Activated T-cell treated with anti-CD3 and anti-CD28 coated beads for 1 hour (primary cell): ENCODE results near the gene LPA.
"Not testable (repeated sequence)": the region's sequence is repeated elsewhere in the genome, so short reads cannot be mapped to it uniquely, and the experiment has no call there.

ENCODE experiments used
- DNase-seq: peaks from one replicate; pipeline ENCODE4 v3.0.0-alpha.2; 2020; ENCODE audit warnings: low read depth

Gene LPA

GRCh38 chr6:160667639-160668481, 3.8 kb upstream of the LPA start:
- DNase-seq = no peak

DNA sequence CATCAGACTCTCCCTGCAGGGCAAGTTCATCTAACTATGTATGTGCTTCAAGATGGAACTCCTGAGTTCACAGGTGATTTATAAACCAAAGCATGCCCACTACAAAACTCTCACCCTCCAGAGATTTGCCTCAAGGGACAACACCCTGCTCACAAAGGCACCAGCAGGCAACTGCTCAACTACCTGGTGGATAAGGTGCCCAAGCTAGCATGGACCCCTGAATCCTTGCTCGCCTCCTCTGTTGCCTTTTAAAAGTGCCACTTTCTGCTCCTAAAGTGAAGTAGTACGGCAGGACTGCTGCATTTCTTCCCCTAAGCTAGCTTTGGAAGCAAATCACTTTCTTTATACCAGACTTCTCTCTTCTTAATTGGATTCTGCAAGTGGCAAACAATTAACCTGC, 1.2 kb downstream of the LPA start:
- no peak for DNase-seq

DNA sequence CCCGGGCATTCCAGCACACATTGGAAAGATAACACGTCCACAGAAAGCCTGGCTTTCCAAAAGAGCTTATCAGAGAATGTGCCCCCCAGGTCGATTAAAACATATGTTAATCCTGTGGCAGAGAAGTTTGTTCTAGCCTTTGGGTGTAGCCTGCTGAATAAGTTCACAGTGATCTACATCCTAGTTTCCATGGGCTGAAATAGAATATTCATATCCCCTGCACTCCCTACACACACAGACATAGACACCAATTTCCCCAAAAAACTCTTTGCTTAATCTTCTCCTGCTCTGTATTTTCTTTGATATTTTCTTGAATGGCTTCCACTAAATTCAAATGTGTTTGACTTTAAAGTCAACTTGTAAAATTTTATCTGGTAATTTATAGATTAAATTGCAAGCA, 1.6 kb downstream of the LPA start:
- DNase-seq = no peak

DNA sequence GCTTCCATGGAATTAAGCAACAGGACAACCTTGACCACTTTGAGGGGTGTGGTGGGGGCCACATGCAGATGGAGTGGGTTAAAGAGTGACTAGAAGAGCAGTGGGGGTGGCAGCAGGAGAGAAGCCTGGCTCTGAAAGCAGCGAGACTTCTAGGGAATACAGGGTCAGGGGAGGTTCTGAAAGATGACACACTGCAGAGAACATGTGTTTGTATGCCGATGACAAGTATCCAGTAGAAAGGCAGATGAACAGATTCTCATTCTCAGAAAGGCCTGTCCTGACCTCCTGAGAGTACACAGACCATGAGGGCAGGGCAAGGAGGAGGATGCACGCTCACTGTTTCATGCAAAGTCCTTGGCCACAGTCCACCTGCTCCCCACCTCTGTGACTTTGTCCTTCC, 2.9 kb downstream of the LPA start:
- DNase-seq = no peak

DNA sequence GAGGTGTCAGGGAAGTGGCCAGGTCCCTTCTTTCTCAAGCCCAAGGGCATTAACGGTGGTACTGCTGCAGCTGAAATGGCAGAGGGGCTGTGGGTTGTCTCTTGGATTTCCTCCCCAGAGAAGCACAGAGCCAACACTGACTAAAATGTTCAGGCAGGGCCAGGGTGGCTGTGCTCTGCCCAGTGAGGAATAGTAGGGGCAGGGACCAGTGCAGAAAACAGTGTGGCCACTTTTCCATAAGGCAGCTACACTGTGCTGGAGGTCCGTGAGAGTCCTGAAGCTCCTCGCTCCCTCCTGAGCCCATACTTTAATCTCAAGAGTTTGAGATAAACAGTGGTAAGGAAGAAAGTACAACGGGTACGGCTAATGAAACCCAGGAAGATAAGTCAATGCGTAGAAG, 4.5 kb downstream of the LPA start:
- DNase-seq = no peak

GRCh38 chr6:160634706-160635105, 29.4 kb downstream of the LPA start:
- DNase-seq = no peak

GRCh38 chr6:160595838-160596832, 67.9 kb downstream of the LPA start:
- DNase-seq = no peak

DNA sequence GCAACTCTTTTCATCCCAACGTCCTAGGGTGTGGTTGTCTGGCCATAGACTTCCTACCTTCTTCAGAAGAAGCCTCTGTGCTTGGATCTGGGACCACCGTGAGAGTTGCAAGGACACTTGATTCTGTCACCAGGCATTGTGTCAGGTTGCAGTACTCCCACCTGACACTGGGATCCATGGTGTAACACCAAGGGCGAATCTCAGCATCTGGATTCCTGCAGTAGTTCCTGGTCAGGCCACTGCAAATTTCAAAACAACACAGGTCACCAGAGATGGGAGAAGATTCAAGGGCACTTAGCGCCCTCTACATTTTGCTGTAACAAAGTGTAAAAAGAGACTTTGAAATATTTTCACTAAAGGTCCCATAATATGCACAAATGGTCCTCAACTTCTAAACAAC, 68.8 kb downstream of the LPA start:
- DNase-seq = not testable (repeated sequence)

GRCh38 chr6:160586374-160586773, 77.7 kb downstream of the LPA start:
- DNase-seq = no peak

- DNase-seq = no peak
Observed at GRCh38 chr6:160583794-160584193, 80.3 kb downstream of the LPA start.

DNA sequence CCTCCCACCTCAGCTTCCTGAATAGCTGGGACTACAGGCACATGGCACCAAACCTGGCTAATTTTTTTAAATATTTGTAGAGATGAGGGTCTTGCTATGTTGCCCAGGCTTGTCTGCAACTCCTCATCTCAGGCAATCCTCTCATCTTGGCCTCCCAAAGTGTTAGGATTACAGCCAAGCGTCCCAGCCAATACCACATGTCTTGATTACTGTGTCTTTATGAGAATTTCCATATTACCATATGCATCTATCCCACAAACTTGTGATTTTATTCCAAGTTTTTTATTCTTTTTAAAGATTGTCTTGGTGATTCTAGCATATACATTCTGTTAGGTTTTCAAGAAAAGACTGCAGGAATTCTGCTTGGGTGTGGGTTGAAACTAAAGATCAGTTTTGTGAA, 82.7 kb downstream of the LPA start:
- no peak for DNase-seq

DNA sequence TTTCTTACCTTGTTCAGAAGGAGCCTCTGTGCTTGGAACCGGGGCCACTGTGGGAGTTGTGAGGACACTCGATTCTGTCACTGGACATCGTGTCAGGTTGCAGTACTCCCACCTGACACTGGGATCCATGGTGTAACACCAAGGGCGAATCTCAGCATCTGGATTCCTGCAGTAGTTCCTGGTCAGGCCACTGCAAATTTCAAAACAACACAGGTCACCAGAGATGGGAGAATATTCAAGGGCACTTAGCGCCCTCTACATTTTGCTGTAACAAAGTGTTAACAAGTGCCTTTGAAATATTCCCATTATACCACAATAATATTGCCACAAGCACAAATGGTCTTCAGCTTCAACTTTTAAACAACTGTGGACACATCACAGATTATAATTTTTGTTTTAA, 85.6 kb downstream of the LPA start:
- not testable (repeated sequence) for DNase-seq

DNA sequence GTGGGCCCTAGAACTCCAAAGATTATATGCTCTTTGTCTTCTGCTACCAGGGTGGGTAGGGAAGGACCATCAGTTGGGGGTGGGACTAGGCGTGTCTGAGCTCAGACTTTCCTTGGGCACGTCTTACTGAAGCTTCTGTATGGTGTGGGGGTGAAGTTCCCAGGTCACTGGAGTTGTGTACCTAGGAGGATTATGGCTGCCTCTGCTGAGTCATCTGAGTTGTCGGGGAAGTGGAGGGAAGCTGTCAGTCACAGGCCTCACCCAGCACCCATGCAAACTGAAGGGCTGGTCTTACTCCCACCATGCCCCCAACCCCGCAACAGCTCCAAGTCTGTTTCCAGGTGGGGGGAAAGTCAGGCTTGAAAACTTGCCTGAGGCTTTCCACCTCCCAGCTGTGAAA, 90.1 kb downstream of the LPA start:
- no peak for DNase-seq

- not testable (repeated sequence) for DNase-seq
Observed at GRCh38 chr6:160571201-160571600, 92.9 kb downstream of the LPA start.

DNA sequence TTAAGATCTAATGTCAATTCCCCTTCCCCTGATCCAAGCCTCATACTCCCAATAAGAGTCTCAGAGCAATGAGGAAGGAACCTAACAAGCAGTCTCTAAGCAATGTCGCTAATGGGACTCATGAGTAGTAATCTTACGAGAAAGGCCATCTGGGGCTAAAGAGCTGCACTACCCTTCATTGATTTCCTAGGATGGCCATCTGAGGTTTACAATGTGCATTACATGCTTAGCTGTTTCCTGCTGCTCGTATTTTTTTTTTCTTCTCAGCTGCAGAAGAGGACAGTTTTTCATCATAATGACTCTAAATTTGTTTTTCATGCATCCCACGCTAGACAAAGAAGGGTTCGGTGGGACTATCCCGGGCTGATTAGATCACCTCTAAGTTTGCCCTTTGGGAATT, 119.3 kb downstream of the LPA start:
- no peak for DNase-seq

DNA sequence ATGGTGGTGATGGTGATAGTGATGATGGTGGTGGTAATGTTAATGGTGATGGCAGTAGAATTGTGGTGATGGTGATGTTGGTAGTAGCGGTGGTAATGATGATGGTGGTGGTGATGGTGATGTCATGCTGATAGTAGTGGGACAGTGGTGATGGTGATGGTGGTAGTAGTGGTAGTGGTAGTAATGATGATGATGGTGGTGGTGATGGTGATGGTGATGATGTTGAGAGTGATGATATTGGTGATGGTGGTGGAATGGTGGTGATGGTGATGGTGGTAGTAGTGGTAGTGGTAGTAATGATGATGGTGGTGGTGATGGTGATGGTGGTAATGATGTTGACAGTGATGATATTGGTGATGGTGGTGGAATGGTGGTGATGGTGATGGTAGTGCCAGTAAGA, 128.8 kb downstream of the LPA start:
- no peak for DNase-seq

DNA sequence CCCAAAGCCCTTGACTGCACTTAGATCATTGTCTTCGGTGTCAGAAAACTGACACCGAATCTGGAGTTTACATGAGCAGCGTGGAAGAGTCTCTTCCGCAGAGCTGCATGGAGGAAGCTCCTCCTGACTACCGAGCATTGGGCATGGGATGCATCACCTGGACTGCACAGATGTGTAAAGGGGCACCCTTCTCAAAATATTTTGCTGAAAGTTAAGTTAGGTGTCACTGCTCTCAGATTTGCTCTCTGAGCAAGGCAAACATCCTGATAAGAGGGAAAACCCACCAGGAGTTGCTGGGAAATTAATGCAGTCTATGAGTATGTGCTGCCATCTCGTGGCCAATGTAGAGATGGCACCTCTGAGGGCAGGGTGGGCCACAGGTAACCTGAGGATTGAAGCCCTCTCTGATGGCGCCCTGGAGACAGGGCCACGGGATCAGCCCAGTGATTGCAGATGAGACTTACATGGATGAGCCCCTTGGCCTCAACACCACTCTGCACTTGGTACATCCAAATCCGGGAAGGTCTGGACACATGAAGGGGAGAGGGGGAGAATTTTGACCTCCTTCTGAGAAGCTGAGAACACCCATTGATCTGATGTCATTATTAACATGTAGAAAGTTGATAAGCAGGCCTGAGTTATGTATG, 129.9 kb downstream of the LPA start:
- DNase-seq = peak; percentile 52

- DNase-seq = no peak
Observed at GRCh38 chr6:160532315-160532714, 131.8 kb downstream of the LPA start.

DNA sequence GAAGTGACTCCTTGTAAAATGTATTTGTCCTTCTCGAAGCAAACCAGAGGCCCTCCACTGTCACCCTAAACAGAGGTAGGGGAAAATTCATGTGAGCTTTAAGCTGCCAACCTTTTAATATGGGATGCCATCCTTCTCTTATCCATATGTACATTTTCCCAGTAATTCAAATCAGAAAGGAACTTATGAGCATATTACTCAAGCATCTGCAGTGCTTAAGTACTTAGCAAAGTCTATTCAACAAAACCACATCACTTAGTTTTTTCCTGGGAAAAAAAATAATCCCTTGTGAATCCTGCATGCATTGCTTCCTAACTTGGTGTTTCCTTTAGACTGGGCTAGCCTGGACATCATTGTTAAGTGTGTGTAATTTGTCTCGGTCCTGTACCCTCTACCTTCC, 132.2 kb downstream of the LPA start:
- DNase-seq = no peak

DNA sequence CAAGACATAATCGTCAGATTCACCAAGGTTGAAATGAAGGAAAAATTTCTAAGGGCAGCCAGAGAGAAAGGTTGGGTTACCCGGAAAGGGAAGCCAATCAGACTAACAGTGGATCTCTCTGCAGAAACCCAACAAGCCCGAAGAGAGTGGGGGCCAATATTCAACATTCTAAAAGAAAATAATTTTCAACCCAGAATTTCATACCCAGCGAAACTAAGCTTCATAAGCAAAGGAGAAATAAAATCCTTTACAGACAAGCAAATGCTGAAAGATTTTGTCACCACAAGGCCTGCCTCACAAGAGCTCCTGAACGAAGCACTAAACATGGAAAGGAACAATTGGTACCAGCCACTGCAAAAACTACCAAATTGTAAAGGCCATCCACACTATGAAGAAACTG, 134.6 kb downstream of the LPA start:
- DNase-seq = not testable (repeated sequence)

DNA sequence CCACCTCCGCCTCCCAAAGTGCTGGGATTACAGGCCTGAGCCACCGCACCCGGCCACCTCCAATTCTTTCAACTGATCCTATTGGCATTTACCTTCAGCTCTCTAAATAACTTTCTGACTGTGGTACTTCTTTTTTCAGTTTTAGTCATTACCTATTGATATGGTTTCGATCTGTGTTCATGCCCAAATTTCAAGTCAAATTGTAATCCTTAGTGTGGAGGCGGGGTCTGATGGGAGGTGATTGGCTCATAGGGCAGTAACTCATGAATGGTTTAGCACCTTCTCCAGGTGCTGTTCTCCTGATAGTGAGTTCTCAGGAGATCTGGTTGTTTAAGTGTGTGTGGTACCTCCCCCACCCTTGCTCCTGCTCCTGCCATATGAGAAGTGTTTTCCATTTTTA, 140.9 kb downstream of the LPA start:
- DNase-seq = no peak
